K562 (cell line): Measurements from ENCODE around the gene LGI4.

Experiments
- POLR2A ChIP-seq: fragments of 450-650 bp; conservative IDR thresholded peaks from 2 replicates; pipeline ENCODE4 v1.6.1; 2016
- TAF15 ChIP-seq: fragments of 200-400 bp; formaldehyde crosslinking; IDR thresholded peaks from 2 replicates; pipeline ENCODE4 v1.6.1; 2017; ENCODE audit warnings: mild to moderate bottlenecking, low read depth, low read length, moderate library complexity
- ZNF197 ChIP-seq: fragments of 200-800 bp; sonication (Bioruptor generic); IDR thresholded peaks from 2 replicates; pipeline ENCODE4 v1.6.1; 2016; ENCODE audit warnings: low read depth, missing genetic modification characterization, missing compliant biosample characterization
- TF ChIP-seq, protein P1 (sequence below), 3 experiments: IDR thresholded peaks in 2 of 3; conservative IDR thresholded peaks in 1 of 3; 2 replicates each; pipeline ENCODE4 v1.5.1; 2011 to 2012; ENCODE audit warnings: low read length in 3 of 3, mild to moderate bottlenecking in 3 of 3, control low read depth in 2 of 3, improper control_type of control experiment in 1 of 3, inconsistent platforms in 1 of 3, low read depth in 1 of 3, mixed read lengths in 1 of 3, moderate library complexity in 1 of 3; ENCODE audit not compliant: insufficient read depth in 2 of 3

DNA sequence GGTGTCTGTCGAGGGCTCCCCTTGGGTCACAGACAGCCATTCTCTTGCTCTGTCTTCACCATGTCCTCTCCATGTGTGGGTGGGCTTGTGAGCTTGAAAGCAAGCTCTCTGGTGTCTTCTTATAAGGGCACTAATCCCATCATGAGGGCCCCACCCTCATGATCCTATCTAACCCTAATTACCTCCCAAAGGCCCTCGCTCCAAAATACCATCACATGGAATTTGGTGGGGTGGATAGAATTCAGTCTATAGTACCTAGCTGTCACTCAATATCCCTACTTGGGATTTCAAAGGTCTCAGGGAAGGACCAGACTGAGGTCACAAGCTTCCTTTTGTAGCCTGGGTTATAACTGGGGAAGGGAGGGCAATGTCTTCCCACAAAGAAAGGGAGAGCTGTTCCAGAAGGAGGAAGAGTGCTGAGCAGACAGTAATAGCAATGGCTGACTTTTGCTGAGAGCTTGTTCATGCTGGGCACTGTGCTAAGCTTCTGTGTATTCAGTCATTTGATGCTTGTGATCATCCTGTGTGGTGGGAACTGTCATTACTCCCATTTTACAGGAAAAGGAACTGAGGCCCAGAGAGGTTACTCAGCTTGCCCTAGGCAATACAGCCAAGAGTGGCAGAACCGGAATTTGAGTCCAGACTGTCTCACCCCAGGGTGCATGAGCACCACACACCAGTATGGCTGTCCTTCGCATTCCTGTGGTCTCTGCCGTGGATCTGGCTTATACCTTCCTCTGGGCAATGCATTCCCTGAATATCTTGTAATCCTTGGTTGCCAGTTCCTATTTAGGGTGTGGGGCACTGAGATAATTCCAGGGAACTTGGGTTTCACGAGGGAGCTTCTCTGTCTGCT lies 27.8 kb upstream of the LGI4 start:
- no peak for TF ChIP-seq POLR2A
- TF ChIP-seq, protein P1, sequence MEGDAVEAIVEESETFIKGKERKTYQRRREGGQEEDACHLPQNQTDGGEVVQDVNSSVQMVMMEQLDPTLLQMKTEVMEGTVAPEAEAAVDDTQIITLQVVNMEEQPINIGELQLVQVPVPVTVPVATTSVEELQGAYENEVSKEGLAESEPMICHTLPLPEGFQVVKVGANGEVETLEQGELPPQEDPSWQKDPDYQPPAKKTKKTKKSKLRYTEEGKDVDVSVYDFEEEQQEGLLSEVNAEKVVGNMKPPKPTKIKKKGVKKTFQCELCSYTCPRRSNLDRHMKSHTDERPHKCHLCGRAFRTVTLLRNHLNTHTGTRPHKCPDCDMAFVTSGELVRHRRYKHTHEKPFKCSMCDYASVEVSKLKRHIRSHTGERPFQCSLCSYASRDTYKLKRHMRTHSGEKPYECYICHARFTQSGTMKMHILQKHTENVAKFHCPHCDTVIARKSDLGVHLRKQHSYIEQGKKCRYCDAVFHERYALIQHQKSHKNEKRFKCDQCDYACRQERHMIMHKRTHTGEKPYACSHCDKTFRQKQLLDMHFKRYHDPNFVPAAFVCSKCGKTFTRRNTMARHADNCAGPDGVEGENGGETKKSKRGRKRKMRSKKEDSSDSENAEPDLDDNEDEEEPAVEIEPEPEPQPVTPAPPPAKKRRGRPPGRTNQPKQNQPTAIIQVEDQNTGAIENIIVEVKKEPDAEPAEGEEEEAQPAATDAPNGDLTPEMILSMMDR (IDR thresholded peaks at IDR 0.05 in 2 of 3, conservative IDR thresholded peaks at IDR 0.05 in 1 of 3; ENCODE audit: insufficient read depth in 2 of 3, low read depth in 1 of 3, low read length in 3 of 3) = no peak
- no peak for TF ChIP-seq ZNF197 (CRISPR knock-in tag)
- TF ChIP-seq TAF15 = no peak
